ENCODE measurements around the gene SCAF4.

DNA sequence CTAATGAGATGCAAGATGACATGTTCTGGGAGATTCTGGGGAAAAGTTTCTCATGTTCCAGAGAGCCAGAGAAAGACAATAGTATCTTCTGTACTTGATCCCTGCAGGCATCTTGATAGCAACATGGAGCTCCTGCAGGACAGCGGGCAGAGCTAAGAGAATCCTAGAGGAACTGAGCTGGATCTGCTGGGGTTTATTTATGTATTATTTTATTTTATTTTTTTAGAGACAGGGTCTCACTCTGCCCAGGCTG, 22.7 kb upstream of the SCAF4 start:
- TF ChIP-seq, protein P1, sequence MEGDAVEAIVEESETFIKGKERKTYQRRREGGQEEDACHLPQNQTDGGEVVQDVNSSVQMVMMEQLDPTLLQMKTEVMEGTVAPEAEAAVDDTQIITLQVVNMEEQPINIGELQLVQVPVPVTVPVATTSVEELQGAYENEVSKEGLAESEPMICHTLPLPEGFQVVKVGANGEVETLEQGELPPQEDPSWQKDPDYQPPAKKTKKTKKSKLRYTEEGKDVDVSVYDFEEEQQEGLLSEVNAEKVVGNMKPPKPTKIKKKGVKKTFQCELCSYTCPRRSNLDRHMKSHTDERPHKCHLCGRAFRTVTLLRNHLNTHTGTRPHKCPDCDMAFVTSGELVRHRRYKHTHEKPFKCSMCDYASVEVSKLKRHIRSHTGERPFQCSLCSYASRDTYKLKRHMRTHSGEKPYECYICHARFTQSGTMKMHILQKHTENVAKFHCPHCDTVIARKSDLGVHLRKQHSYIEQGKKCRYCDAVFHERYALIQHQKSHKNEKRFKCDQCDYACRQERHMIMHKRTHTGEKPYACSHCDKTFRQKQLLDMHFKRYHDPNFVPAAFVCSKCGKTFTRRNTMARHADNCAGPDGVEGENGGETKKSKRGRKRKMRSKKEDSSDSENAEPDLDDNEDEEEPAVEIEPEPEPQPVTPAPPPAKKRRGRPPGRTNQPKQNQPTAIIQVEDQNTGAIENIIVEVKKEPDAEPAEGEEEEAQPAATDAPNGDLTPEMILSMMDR (IDR thresholded peaks at IDR 0.05), result no peak
- no peak for TF ChIP-seq EZH2 (IDR thresholded peaks at IDR 0.05; ENCODE audit: borderline replicate concordance, insufficient read depth, low read depth, low read length, poor library complexity, severe bottlenecking)
